NCI-H774 (cell line): ENCODE data around the gene TMEM81.

ENCODE experiments used
- DNase-seq: peaks from one replicate; lab custom pipeline; 2025; lab: John Stamatoyannopoulos, UW

Gene TMEM81, protein sequence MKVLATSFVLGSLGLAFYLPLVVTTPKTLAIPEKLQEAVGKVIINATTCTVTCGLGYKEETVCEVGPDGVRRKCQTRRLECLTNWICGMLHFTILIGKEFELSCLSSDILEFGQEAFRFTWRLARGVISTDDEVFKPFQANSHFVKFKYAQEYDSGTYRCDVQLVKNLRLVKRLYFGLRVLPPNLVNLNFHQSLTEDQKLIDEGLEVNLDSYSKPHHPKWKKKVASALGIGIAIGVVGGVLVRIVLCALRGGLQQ

GRCh38 chr1:205084360-205084759, at the start of gene TMEM81:
TMEM81 (minus strand) TSS chr1:205084460; CDS start chr1:205084320, 140 bp downstream.
- no peak for DNase-seq

GRCh38 chr1:205133287-205133686, 49.0 kb upstream of the TMEM81 start:
- no peak for DNase-seq

DNA sequence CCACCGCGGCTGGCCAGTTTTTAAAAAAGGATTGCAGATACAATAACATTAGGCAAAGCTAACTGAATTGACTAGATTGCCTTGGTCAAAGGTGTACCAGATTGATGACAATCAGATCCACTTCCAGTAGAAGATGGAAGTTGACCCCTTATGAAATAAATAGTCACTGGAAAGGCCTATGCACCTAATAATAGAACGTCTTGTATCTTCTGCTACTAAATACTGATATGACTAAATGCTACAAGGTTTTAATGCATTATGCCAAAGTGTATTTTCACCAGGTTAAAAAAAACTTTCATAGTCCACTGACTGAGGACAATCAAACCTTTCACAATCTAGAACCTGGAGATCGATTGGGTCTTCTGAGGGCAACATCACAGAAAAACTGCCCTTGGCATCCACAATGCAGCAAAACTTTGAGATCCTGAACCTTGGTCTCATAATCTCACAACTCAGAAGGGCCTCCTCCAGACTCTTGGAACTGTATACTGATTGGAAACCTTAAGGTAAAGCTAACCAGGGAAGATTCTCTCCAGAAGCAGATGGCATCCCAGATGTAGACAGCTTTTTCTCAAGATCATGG, 45.3 kb upstream of the TMEM81 start:
- DNase-seq, result no peak

DNA sequence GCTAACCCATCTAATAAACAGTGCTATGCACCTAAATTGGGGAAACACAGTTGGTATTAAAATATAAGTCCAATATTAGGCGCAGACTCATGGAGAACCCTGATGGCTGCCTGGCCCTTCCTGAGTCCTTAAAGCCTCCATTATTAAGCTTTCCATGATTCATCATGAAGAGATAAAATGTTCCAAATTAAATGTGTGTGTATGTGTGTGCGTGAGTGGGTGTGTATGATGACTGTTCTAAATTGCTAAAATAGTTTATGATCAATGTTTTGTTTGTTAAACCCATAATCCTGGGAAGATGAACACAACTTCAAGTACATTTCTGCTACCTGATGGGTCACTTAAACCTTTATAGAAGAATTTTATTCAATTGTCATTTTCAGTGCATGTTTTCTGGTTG, 43.8 kb upstream of the TMEM81 start:
- no peak for DNase-seq

DNA sequence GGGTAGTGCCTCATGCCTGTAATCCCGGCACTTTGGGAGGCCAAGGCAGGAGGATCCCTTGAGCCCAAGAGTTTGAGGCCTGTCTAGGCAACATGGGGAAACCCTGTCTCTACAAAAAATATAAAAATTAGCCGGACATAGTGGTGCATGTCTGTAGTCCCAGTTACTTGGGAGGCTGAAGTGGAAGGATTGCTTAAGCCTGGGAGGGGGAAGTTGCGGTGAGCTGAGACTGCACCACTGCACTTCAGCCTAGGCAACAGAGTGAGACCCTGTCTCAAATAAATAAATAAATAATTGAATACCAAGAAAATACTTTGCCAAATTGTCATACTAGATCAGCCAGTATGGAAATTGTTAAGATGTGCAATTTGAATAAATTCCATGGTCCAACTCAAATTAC, 43.4 kb upstream of the TMEM81 start:
- DNase-seq, result no peak

- DNase-seq, result no peak
Observed at GRCh38 chr1:205124726-205125125, 40.5 kb upstream of the TMEM81 start.

GRCh38 chr1:205122489-205122882, 38.2 kb upstream of the TMEM81 start:
- no peak for DNase-seq

- peak; percentile 95 for DNase-seq
Observed at GRCh38 chr1:205121660-205122488, 37.6 kb upstream of the TMEM81 start, which contains the start of gene RBBP5. RBBP5 (minus strand) TSS chr1:205121978; CDS start chr1:205121873, 105 bp downstream.

DNA sequence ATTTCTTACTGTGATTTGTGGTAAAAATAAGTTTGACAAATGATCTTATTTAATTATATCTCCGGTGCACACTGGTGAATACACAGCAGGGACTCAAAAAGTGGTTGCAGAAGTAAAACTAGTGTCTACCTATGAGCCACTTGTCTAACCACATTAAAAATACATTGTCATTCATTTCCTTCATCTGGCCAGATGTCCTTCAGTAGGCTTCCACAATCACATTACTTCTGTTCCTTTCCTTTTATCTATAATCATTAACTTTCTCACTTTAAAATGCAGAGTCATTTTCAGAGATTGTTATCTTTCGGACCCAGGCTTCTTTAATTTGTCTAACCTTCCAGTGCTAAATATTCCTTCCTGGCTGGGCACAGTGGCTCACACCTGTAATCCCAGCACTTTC, 34.5 kb upstream of the TMEM81 start:
- no peak for DNase-seq

- no peak for DNase-seq
Observed at GRCh38 chr1:205111354-205111753, 27.1 kb upstream of the TMEM81 start.

DNA sequence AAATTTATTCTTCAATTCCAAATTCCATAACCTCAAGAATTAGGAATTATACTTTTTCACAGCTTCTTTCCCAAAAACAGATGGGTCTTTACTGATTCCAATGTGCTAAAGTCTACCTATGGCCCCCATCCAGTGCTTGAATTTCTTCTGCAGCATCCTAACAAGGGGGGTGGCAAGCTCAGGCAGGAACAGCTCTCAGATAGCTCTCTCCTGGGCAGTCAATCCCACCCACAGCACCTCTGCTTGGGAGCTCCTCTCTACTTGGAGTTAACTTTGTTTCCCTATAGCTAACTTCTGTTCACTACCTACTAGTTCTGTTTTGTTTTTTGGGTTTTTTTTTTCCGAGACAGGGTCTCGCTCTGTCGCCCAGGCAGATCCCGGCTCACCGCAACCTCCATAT, 25.5 kb upstream of the TMEM81 start:
- DNase-seq, result no peak

DNA sequence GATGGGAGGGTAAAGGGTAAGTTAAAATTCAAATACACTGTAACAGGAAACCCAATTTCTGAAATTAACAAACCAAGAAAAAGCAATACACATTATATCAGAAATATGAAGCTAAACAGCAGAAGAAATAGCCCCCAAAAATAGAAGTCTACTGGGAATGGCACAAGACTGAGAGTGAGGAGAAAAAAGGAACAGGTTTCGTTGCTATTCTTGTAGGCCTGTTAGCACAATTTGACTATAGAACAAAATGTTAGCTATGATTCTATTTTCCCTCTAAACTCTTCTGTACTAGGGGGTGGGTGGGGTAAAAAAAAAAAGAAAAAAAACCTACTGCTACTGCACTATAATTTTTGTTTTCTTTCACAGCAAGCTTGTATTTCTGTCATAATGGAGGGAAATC, 25.0 kb upstream of the TMEM81 start:
- no peak for DNase-seq

DNA sequence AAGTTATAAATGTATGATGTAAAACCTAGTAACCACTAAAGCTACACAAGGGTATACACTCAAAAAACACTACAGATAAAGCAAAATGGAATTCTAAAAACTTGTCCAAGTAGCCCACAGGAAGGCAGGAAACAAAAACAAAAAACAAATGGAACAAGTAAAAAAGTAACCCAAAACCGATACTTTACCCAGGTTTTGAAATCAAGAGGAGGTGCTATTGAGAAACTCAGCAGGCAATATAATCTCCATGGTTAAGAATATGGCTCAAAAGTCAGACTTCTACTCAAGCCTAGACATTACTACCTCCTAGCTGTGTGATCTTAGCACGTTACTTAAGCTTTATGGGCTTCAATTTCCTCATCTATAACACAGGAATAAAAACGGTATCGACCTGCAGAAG, 24.2 kb upstream of the TMEM81 start:
- no peak for DNase-seq

DNA sequence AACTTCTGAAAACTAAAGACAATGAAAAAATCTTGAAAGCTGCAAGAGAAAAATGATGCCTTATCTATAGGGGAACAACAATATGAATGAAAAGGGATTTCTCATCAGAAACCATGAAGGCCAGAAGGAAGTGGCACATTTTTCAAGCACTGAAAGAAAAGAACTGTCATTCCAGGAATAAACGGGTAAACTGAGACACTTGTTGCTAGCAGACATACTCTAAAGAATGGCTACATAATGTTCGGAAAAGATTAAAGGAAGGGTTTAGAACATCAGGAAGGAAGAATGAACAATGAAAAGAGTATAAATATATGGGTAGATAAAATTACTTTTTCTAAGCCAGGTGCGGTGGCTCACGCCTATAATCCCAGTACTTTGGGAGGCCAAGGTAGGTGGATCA, 23.1 kb upstream of the TMEM81 start:
- DNase-seq, result no peak

DNA sequence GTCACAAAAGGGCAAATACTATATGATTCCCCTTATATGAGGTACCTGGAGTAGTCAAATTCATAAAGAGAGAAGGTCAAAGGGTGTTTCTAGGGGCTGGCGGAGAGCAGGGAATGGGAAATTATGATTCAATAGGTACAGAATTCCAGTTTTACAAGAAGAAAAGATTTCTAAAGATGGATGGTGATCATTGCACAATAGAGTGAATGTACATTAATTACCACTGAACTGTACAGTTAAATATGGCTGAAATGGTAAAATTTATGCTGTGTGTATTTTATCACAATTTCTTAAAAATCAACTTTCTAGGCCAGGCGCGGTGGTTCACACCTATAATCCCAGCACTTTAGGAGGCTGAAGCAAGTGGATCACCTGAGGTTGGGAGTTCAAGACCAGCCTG, 18.1 kb upstream of the TMEM81 start:
- DNase-seq, result no peak

DNA sequence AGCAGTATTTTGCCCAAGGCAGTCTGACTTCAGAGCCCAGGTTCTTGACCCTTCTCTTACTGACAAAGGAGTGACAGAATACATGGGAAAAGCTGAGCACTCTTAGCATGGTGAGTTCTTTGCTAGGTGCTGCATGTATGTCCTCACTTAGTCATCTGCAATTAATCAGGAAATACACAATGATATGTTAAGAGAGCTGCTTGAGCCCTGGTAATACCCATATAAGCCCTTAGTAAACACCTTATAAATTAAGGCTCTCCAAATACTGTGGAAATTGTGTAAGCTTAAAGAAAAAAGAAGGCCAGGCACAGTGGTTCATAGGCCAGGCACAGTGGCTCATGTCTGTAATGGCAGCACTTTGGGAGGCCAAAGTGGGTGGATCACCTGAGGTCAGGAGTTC, 14.0 kb upstream of the TMEM81 start:
- no peak for DNase-seq

GRCh38 chr1:205095422-205095821, 11.2 kb upstream of the TMEM81 start:
- no peak for DNase-seq

DNA sequence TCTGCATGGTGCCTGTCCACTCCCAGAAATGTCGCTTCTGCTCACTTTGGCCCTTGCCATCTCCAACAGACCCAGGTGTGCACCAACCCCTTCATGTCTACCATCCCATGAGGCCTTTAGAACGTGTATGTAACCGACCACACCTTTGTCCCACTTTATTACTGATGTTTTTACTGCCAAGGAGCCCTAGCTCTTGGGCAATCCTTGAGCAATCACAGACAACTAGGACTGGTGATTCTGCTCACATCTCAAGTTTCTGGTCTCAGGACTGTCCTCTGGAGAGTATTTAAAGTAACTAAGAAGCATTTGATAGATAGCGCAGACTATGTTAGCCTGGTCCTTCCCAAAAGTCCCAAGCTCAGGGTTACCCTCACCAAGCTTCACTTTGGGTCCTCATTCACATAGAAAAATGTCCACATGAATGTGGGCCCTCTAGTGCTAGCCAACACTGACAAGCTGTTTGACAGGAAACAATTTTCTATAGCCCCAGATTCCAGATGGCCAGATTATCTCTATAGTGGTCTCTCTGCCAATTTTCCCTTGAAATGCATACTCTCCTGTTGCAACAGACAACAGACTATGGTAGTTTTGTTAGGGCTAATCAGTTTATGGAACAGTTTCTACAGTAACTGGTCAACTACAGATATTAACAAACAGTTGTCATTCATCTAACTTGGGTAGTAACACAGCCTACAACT, 6.9 kb upstream of the TMEM81 start:
- no peak for DNase-seq

DNA sequence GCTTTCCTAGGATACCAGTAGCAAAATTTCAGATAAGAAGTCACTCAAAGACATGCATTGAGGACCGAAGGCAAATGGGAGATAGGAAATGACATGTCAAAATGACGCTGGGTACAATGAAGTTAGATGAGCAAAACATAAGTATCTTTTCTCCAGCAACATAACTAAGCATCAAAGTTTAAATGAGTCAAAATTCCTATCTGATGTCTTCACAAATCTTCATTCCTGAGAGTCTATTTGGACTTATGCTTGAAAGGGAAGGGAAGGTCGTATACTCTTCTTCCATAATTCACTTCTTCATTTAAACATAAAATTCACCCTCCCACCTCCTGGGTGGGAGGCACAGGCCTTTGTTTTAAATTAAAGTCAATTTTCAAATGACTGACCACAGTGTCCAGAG, 4.1 kb upstream of the TMEM81 start:
- no peak for DNase-seq

DNA sequence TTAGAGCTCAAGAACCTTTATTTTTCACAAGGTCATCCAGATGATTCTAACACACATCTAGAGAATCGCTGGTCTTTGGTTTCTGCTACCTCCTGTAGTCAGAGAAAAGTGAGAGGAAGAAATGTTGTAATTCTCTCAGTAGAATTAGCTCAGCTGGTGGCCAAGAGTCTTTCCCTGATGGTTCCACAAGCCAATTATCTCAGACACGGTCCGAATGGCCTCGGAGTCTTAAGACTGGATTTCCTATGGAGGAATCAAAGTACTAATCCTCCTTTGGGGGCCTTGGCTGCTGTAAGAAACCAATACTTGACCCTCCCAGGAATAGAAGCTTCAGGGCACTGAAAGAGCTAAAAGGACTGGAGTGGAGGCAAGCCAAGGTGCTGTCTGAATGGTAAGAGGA, 1.8 kb downstream of the TMEM81 start:
- no peak for DNase-seq

GRCh38 chr1:205077934-205078311, 6.3 kb downstream of the TMEM81 start:
- no peak for DNase-seq

GRCh38 chr1:205077158-205077933, 6.9 kb downstream of the TMEM81 start:
- DNase-seq, result no peak
